ENCODE results near the gene JAKMIP2.
"Not testable (repeated sequence)": the region's sequence is repeated elsewhere in the genome, so short reads cannot be mapped to it uniquely, and the experiment has no call there.

Gene JAKMIP2

DNA sequence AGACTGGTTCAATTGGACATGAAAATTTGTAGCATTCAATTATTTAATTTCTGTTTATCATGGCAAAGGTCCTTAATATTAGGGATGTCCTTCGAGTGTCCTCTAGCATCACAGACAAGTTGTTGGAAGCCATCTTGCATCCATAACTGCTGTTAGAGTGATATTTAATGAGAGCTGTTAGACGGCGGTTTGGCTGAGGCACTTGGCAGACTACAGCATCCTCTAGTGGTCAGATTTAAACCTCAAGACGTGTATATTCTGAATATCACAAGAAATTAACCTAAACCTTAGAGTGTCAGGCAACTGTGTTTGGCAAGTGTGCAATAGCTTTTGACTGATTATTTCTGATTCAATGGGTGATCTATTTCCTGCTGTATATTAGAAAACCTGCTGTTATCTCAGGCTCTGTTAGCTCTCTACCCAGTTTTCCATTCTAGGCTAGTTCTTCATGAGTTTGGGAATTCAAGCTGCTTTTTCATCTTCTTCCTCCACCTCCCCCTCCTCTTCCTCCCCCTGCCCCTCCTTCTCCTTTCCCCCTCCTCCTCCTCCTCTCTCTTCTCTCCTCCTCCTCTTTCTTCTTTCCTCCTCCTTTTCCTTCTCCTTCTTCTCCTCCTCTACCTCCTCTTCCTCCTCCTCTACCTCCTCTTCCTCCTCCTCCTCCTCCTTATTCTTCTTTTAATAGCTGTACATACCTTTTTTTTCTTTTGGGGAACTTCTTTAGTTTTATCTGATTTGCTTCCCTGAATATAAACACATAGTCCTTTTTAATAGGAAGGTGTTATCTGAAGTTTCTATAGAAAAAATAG is 40.4 kb upstream of the JAKMIP2 start:
- ATAC-seq, result peak; percentile 99
- TF ChIP-seq, protein P1, sequence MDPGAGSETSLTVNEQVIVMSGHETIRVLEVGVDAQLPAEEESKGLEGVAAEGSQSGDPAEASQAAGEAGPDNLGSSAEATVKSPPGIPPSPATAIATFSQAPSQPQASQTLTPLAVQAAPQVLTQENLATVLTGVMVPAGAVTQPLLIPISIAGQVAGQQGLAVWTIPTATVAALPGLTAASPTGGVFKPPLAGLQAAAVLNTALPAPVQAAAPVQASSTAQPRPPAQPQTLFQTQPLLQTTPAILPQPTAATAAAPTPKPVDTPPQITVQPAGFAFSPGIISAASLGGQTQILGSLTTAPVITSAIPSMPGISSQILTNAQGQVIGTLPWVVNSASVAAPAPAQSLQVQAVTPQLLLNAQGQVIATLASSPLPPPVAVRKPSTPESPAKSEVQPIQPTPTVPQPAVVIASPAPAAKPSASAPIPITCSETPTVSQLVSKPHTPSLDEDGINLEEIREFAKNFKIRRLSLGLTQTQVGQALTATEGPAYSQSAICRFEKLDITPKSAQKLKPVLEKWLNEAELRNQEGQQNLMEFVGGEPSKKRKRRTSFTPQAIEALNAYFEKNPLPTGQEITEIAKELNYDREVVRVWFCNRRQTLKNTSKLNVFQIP (CRISPR knock-in tag; IDR thresholded peaks at IDR 0.05; ENCODE audit: borderline replicate concordance, low read depth), result no peak
- TF ChIP-seq, protein P2, sequence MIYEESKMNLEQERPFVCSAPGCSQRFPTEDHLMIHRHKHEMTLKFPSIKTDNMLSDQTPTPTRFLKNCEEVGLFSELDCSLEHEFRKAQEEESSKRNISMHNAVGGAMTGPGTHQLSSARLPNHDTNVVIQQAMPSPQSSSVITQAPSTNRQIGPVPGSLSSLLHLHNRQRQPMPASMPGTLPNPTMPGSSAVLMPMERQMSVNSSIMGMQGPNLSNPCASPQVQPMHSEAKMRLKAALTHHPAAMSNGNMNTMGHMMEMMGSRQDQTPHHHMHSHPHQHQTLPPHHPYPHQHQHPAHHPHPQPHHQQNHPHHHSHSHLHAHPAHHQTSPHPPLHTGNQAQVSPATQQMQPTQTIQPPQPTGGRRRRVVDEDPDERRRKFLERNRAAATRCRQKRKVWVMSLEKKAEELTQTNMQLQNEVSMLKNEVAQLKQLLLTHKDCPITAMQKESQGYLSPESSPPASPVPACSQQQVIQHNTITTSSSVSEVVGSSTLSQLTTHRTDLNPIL (CRISPR knock-in tag; IDR thresholded peaks at IDR 0.05; ENCODE audit: low read depth), result no peak
- TF ChIP-seq ZC3H10 (CRISPR knock-in tag; IDR thresholded peaks at IDR 0.05) (no peak), ZNF70 (CRISPR knock-in tag; IDR thresholded peaks at IDR 0.05) (no peak), ESRRG (CRISPR knock-in tag; IDR thresholded peaks at IDR 0.05) (no peak), ZNF565 (CRISPR knock-in tag; conservative IDR thresholded peaks at IDR 0.05; ENCODE audit: low read depth) (no peak), CSDC2 (CRISPR knock-in tag; IDR thresholded peaks at IDR 0.05) (no peak), SNAI2 (CRISPR knock-in tag; IDR thresholded peaks at IDR 0.05) (no peak), ARNTL (CRISPR knock-in tag; IDR thresholded peaks at IDR 0.05; ENCODE audit: borderline replicate concordance, low read depth) (no peak), ZFP3 (CRISPR knock-in tag; IDR thresholded peaks at IDR 0.05) (no peak)
- TF ChIP-seq, protein P3, sequence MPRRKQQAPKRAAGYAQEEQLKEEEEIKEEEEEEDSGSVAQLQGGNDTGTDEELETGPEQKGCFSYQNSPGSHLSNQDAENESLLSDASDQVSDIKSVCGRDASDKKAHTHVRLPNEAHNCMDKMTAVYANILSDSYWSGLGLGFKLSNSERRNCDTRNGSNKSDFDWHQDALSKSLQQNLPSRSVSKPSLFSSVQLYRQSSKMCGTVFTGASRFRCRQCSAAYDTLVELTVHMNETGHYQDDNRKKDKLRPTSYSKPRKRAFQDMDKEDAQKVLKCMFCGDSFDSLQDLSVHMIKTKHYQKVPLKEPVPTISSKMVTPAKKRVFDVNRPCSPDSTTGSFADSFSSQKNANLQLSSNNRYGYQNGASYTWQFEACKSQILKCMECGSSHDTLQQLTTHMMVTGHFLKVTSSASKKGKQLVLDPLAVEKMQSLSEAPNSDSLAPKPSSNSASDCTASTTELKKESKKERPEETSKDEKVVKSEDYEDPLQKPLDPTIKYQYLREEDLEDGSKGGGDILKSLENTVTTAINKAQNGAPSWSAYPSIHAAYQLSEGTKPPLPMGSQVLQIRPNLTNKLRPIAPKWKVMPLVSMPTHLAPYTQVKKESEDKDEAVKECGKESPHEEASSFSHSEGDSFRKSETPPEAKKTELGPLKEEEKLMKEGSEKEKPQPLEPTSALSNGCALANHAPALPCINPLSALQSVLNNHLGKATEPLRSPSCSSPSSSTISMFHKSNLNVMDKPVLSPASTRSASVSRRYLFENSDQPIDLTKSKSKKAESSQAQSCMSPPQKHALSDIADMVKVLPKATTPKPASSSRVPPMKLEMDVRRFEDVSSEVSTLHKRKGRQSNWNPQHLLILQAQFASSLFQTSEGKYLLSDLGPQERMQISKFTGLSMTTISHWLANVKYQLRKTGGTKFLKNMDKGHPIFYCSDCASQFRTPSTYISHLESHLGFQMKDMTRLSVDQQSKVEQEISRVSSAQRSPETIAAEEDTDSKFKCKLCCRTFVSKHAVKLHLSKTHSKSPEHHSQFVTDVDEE (CRISPR knock-in tag; IDR thresholded peaks at IDR 0.05), result no peak
- TF ChIP-seq, protein P4, sequence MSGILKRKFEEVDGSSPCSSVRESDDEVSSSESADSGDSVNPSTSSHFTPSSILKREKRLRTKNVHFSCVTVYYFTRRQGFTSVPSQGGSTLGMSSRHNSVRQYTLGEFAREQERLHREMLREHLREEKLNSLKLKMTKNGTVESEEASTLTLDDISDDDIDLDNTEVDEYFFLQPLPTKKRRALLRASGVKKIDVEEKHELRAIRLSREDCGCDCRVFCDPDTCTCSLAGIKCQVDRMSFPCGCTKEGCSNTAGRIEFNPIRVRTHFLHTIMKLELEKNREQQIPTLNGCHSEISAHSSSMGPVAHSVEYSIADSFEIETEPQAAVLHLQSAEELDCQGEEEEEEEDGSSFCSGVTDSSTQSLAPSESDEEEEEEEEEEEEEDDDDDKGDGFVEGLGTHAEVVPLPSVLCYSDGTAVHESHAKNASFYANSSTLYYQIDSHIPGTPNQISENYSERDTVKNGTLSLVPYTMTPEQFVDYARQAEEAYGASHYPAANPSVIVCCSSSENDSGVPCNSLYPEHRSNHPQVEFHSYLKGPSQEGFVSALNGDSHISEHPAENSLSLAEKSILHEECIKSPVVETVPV (CRISPR knock-in tag; IDR thresholded peaks at IDR 0.05), result no peak

DNA sequence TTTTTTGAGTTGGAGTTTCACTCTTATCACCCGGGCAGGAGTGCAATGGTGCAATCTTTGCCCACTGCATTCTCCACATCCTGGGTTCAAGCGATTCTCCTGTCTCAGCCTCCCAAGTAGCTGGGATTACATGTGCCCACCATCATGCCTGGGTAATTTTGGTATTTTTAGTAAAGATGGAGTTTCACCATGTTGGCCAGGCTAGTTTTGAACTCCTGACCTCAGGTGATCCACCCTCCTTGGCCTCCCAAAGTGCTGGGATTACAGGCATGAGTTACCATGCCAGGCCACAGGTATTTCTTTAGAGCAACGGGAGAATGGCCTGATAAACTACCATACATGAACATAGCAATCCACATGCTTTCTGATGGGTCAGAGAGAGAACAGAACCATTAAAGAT is 39.7 kb upstream of the JAKMIP2 start:
- not testable (repeated sequence) for ATAC-seq

DNA sequence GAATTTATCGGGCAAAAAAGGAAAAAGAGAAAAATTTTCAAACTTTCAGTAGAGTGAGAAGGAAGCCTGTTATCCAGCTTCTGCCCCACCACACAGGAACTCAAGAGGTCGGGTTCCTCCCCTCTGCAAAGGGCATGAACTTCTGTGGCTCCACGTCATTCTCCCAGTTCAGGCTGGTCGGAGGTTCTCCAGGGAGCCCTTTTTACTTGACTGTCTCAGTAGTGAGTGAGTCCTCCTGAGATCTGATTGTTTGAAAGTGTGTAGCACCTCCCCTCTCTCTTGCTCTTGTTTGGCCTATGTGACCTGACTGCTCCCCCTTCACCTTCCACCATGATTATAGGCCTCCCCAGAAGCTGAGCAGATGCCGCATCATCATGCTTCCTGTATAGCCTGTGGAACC is 39.2 kb upstream of the JAKMIP2 start:
- TF ChIP-seq SNAI2 (CRISPR knock-in tag; IDR thresholded peaks at IDR 0.05), result no peak
- TF ChIP-seq OSR1 (CRISPR knock-in tag; IDR thresholded peaks at IDR 0.05), result no peak
- TF ChIP-seq, protein P3 (CRISPR knock-in tag; IDR thresholded peaks at IDR 0.05), result no peak
- TF ChIP-seq, protein P5, sequence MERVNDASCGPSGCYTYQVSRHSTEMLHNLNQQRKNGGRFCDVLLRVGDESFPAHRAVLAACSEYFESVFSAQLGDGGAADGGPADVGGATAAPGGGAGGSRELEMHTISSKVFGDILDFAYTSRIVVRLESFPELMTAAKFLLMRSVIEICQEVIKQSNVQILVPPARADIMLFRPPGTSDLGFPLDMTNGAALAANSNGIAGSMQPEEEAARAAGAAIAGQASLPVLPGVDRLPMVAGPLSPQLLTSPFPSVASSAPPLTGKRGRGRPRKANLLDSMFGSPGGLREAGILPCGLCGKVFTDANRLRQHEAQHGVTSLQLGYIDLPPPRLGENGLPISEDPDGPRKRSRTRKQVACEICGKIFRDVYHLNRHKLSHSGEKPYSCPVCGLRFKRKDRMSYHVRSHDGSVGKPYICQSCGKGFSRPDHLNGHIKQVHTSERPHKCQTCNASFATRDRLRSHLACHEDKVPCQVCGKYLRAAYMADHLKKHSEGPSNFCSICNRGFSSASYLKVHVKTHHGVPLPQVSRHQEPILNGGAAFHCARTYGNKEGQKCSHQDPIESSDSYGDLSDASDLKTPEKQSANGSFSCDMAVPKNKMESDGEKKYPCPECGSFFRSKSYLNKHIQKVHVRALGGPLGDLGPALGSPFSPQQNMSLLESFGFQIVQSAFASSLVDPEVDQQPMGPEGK (CRISPR knock-in tag; IDR thresholded peaks at IDR 0.05; ENCODE audit: borderline replicate concordance), result no peak
- no peak for TF ChIP-seq GLIS3 (CRISPR knock-in tag; IDR thresholded peaks at IDR 0.05)
- TF ChIP-seq ISL1 (CRISPR knock-in tag; IDR thresholded peaks at IDR 0.05), result no peak
- TF ChIP-seq ZC3H10 (CRISPR knock-in tag; IDR thresholded peaks at IDR 0.05), result no peak
- TF ChIP-seq ZNF70 (CRISPR knock-in tag; IDR thresholded peaks at IDR 0.05), result no peak
- no peak for TF ChIP-seq RARB (CRISPR knock-in tag; IDR thresholded peaks at IDR 0.05)
- no peak for TF ChIP-seq ZNF565 (CRISPR knock-in tag; conservative IDR thresholded peaks at IDR 0.05; ENCODE audit: low read depth)
- no peak for TF ChIP-seq ZFP3 (CRISPR knock-in tag; IDR thresholded peaks at IDR 0.05)
- TF ChIP-seq ZFP30 (CRISPR knock-in tag; IDR thresholded peaks at IDR 0.05), result no peak
- ATAC-seq, result no peak

Data from SK-N-SH treated with all-trans-retinoic acid at 6 μM for 48 hours (cell line).